Natural killer cell (primary cell): Measurements from ENCODE around the gene DUSP8. TPM values are rescaled to one million over a fixed set of nuclear protein-coding genes. Genes with fewer than 3 reads are reported as not detected.

Source experiments
- ATAC-seq, 3 donors: fragments of 150-1000 bp in 2 of 3; fragments of 200-7000 bp in 1 of 3; cut with Tn5 transposase; 1 replicate in 1 of 3; 2 replicates in 2 of 3; pipeline ENCODE4 v1.10.0; 2021; ENCODE audit warnings: mild to moderate bottlenecking in 2 of 3, moderate library complexity in 2 of 3
- DNase-seq, 2 donors: peaks; one replicate each; pipeline versions ENCODE4 v3.0.0 to v3.0.0-alpha.2; 2013 to 2021; ENCODE audit warnings: mixed read lengths in 1 of 2
- H3K27ac ChIP-seq: one replicate; pipeline ENCODE4 v1.5.1; 2013; ENCODE audit warnings: mild to moderate bottlenecking, low read length
- H3K27me3 ChIP-seq: one replicate; pipeline ENCODE4 v1.6.1; 2013; ENCODE audit warnings: low read length; ENCODE audit not compliant: control insufficient read depth, insufficient read depth
- H3K36me3 ChIP-seq: one replicate; pipeline ENCODE4 v1.6.1; 2013; ENCODE audit warnings: low read length; ENCODE audit not compliant: control insufficient read depth, insufficient read depth
- H3K4me1 ChIP-seq: one replicate; pipeline ENCODE4 v1.6.1; 2013; ENCODE audit warnings: low read length; ENCODE audit not compliant: control insufficient read depth, insufficient read depth
- H3K4me3 ChIP-seq: one replicate; pipeline ENCODE4 v1.5.1; 2013; ENCODE audit warnings: low read length
- H3K9me3 ChIP-seq: one replicate; pipeline ENCODE4 v1.6.1; 2013; ENCODE audit warnings: low read length; ENCODE audit not compliant: control insufficient read depth, insufficient read depth
- H3K27ac Mint-ChIP-seq, 2 donors: one replicate each; pipeline ENCODE4 v1.8.0; 2022; ENCODE audit warnings: mild to moderate bottlenecking in 2 of 2, mixed read lengths in 2 of 2, moderate library complexity in 1 of 2
- H3K27me3 Mint-ChIP-seq, 2 donors: one replicate each; pipeline ENCODE4 v1.8.0; 2022; ENCODE audit warnings: low read depth in 2 of 2, mixed read lengths in 2 of 2
- H3K36me3 Mint-ChIP-seq: one replicate; pipeline ENCODE4 v1.8.0; 2022; ENCODE audit warnings: mixed read lengths
- H3K4me1 Mint-ChIP-seq, 2 donors: one replicate each; pipeline ENCODE4 v1.8.0; 2022; ENCODE audit warnings: mixed read lengths in 2 of 2
- H3K4me3 Mint-ChIP-seq: one replicate; pipeline ENCODE4 v1.8.0; 2022; ENCODE audit warnings: mild to moderate bottlenecking, moderate library complexity, mixed read lengths
- H3K9me3 Mint-ChIP-seq, 2 donors: one replicate each; pipeline ENCODE4 v1.8.0; 2022; ENCODE audit warnings: mixed read lengths in 2 of 2
- CTCF ChIP-seq: fragments of 200-600 bp; IDR thresholded peaks from one replicate; pipeline ENCODE4 v1.8.0; 2022; ENCODE audit warnings: antibody characterized with exemption
- WGBS: methylation state at CpG from one replicate; pipeline ENCODE4 v1.1.7; 2013; ENCODE audit warnings: missing lambda C conversion rate; ENCODE audit not compliant: insufficient coverage; 5-methylcytosine and 5-hydroxymethylcytosine counted together
- intact Hi-C: fragments of 100-400 bp; cut with micrococcal nuclease; formaldehyde crosslinking; loops from one replicate; pipeline ENCODE4 v1.14.2; 2022
- total RNA-seq, 4 donors: library from RNA; stranded (reverse); fragments of 120-200 nt in 1 of 4; gene quantifications; one replicate each; pipeline versions ENCODE4 v1.2.3 to v1.2.4, GENCODE V29; 2013 to 2022

The DUSP8 gene
- total RNA-seq, 3 donors from 2014 or later (not counting 1 experiment from before 2014, with no cell fraction given) = 24.1 to 47.3 (median 38.4) TPM

- 86% methylated on average over 12 of the region's 17 CpGs for WGBS
- ATAC-seq (no peak), DNase-seq (no peak)
- H3K9me3 Mint-ChIP-seq = no peaks in the 10 kb centered on the region
- H3K27me3 Mint-ChIP-seq = no peaks in the 10 kb centered on the region
- no peak for TF ChIP-seq CTCF
- H3K36me3 ChIP-seq = no peaks in the 10 kb centered on the region
- H3K36me3 Mint-ChIP-seq = no peaks in the 10 kb centered on the region
- peaks cover 76% of the 10 kb centered on the region for H3K4me1 ChIP-seq
- H3K27ac Mint-ChIP-seq = peak overlapping the region in 1 of 2 donors; percentile 45
- no peak overlapping the region for H3K27ac ChIP-seq
- H3K4me1 Mint-ChIP-seq = peaks cover 86 to 94% of the 10 kb centered on the region in 2 donors
- H3K9me3 ChIP-seq = no peaks in the 10 kb centered on the region
- no peak overlapping the region for H3K4me3 ChIP-seq
- intact Hi-C loops = loop anchor here (5.0 kb wide), 1 partner anchor 257 kb away; no protein-coding TSS in a partner anchor
- no peak overlapping the region for H3K4me3 Mint-ChIP-seq
- H3K27me3 ChIP-seq = no peaks in the 10 kb centered on the region
Observed at GRCh38 chr11:1519028-1520010, 52.8 kb downstream of the DUSP8 start.

GRCh38 chr11:1518301-1518700 lies 53.8 kb downstream of the DUSP8 start:
- intact Hi-C loops = loop anchor here (5.0 kb wide), 1 partner anchor 256 kb away; no protein-coding TSS in a partner anchor
- ATAC-seq = no peak
- Histone ChIP-seq H3K27me3 (no peaks in the 10 kb centered on the region), H3K27ac (no peak overlapping the region), H3K4me1 (peaks cover 68% of the 10 kb centered on the region), H3K9me3 (no peaks in the 10 kb centered on the region), H3K4me3 (no peak overlapping the region), H3K36me3 (no peaks in the 10 kb centered on the region)
- 96% methylated on average over 23 of the region's 23 CpGs for WGBS
- peak overlapping the region in 1 of 2 donors; percentile 38 for H3K27ac Mint-ChIP-seq
- no peak for DNase-seq
- no peak for TF ChIP-seq CTCF
- H3K36me3 Mint-ChIP-seq = no peaks in the 10 kb centered on the region
- H3K9me3 Mint-ChIP-seq = no peaks in the 10 kb centered on the region
- H3K4me3 Mint-ChIP-seq = peak overlapping the region; percentile 35
- peaks cover 89 to 97% of the 10 kb centered on the region in 2 donors for H3K4me1 Mint-ChIP-seq
- H3K27me3 Mint-ChIP-seq = no peaks in the 10 kb centered on the region

- H3K27me3 ChIP-seq = no peaks in the 10 kb centered on the region
- Mint-ChIP-seq H3K4me1 (peaks cover 83 to 93% of the 10 kb centered on the region in 2 donors), H3K27me3 (no peaks in the 10 kb centered on the region), H3K27ac (peak overlapping the region; percentile 72 to 81), H3K4me3 (peak overlapping the region; percentile 35), H3K9me3 (no peaks in the 10 kb centered on the region), H3K36me3 (no peaks in the 10 kb centered on the region)
- ATAC-seq (no peak), DNase-seq (no peak)
- peaks cover 68% of the 10 kb centered on the region for H3K4me1 ChIP-seq
- no peaks in the 10 kb centered on the region for H3K9me3 ChIP-seq
- no peak overlapping the region for H3K4me3 ChIP-seq
- no peak overlapping the region for H3K27ac ChIP-seq
- intact Hi-C loops = loop anchor here (5.0 kb wide), 1 partner anchor 255 kb away; no protein-coding TSS in a partner anchor
- TF ChIP-seq CTCF = no peak
- H3K36me3 ChIP-seq = no peaks in the 10 kb centered on the region
- 84% methylated on average over 28 of the region's 28 CpGs for WGBS
Observed at GRCh38 chr11:1517117-1518005, 54.7 kb downstream of the DUSP8 start.
